GM19467 (cell line): Measurements from ENCODE around the gene NPTXR.
"Not testable (repeated sequence)": the region's sequence is repeated elsewhere in the genome, so short reads cannot be mapped to it uniquely, and the experiment has no call there.

ENCODE experiments used
- ATAC-seq: cut with Tn5 transposase; IDR thresholded peaks from one replicate; pipeline ENCODE4 v1.9.1; 2021; ENCODE audit warnings: mild to moderate bottlenecking, moderate library complexity; ENCODE audit not compliant: unreplicated experiment

The NPTXR gene

GRCh38 chr22:38868886-38869381 lies 25.1 kb upstream of the NPTXR start:
- ATAC-seq, result no peak

GRCh38 chr22:38868286-38868721 lies 24.5 kb upstream of the NPTXR start:
- no peak for ATAC-seq

GRCh38 chr22:38867471-38868285 lies 23.9 kb upstream of the NPTXR start:
- no peak for ATAC-seq

- ATAC-seq, result no peak
Measured at GRCh38 chr22:38867124-38867455, 23.3 kb upstream of the NPTXR start.

GRCh38 chr22:38866399-38867123 lies 22.7 kb upstream of the NPTXR start:
- no peak for ATAC-seq

- ATAC-seq, result no peak
Measured at GRCh38 chr22:38866024-38866398, 22.2 kb upstream of the NPTXR start.

- no peak for ATAC-seq
Measured at GRCh38 chr22:38865201-38866023, 21.6 kb upstream of the NPTXR start.

- ATAC-seq, result no peak
Measured at GRCh38 chr22:38864361-38865191, 20.7 kb upstream of the NPTXR start.

- ATAC-seq, result no peak
Measured at GRCh38 chr22:38863531-38864131, 19.8 kb upstream of the NPTXR start.

GRCh38 chr22:38862375-38863329 lies 18.8 kb upstream of the NPTXR start:
- no peak for ATAC-seq

- ATAC-seq, result no peak
Measured at GRCh38 chr22:38861927-38862326, 18.1 kb upstream of the NPTXR start.

GRCh38 chr22:38861170-38861876 lies 17.5 kb upstream of the NPTXR start:
- ATAC-seq, result no peak

- ATAC-seq, result no peak
Measured at GRCh38 chr22:38860283-38861169, 16.7 kb upstream of the NPTXR start.

- no peak for ATAC-seq
Measured at GRCh38 chr22:38859581-38860282, 15.9 kb upstream of the NPTXR start.

- no peak for ATAC-seq
Measured at GRCh38 chr22:38858492-38858891, 14.7 kb upstream of the NPTXR start.

GRCh38 chr22:38854476-38854875 lies 10.6 kb upstream of the NPTXR start:
- not testable (repeated sequence) for ATAC-seq

GRCh38 chr22:38853883-38854282 lies 10.1 kb upstream of the NPTXR start:
- ATAC-seq, result not testable (repeated sequence)
